ENCODE results near the gene ZSCAN32.

Gene ZSCAN32

GRCh38 chr16:3356118-3356517 is 44.7 kb downstream of the ZSCAN32 start:
- Histone ChIP-seq H3K4me3 (ENCODE audit: insufficient read length, low read depth) (peak overlapping the region; percentile 3), H3K9me3 (ENCODE audit: insufficient read depth, low read length) (no peaks in the 10 kb centered on the region), H3K9ac (ENCODE audit: insufficient read length, low read depth) (no peak overlapping the region), H3K27me3 (ENCODE audit: insufficient read depth, insufficient read length) (peaks cover 5% of the 10 kb centered on the region), H3K36me3 (ENCODE audit: insufficient read depth, insufficient read length, low read length) (no peaks in the 10 kb centered on the region), H3K4me1 (ENCODE audit: insufficient read depth, insufficient read length) (no peaks in the 10 kb centered on the region)
- TF ChIP-seq ZNF274 (IDR thresholded peaks at IDR 0.05; ENCODE audit: low read depth, low read length): no peak
- no peak for TF ChIP-seq SUZ12 (IDR thresholded peaks at IDR 0.05; ENCODE audit: extremely low read depth, insufficient read depth, insufficient read length)
- TF ChIP-seq YY1 (IDR thresholded peaks at IDR 0.05; ENCODE audit: insufficient read depth, insufficient read length): no peak
- DNase-seq (ENCODE audit: low read depth, low spot score): no peak

GRCh38 chr16:3355589-3355988 is 45.2 kb downstream of the ZSCAN32 start, which contains the start of gene OR2C1:
TSS of gene OR2C1 (plus strand) at chr16:3355889. CDS start at chr16:3355941, 52 bp downstream.
- peak within 1 kb of the TSS; percentile 3 for H3K4me3 ChIP-seq (ENCODE audit: insufficient read length, low read depth)
- H3K9me3 ChIP-seq (ENCODE audit: insufficient read depth, low read length): no peaks in the 10 kb centered on the region
- H3K36me3 ChIP-seq (ENCODE audit: insufficient read depth, insufficient read length, low read length): no peaks in the 10 kb centered on the region
- no peak within 1 kb of the TSS for H3K9ac ChIP-seq (ENCODE audit: insufficient read length, low read depth)
- TF ChIP-seq YY1 (IDR thresholded peaks at IDR 0.05; ENCODE audit: insufficient read depth, insufficient read length): no peak
- H3K27me3 ChIP-seq (ENCODE audit: insufficient read depth, insufficient read length): peaks cover 2% of the 10 kb centered on the region
- no peak for DNase-seq (ENCODE audit: low read depth, low spot score)
- no peaks in the 10 kb centered on the region for H3K4me1 ChIP-seq (ENCODE audit: insufficient read depth, insufficient read length)

DNA sequence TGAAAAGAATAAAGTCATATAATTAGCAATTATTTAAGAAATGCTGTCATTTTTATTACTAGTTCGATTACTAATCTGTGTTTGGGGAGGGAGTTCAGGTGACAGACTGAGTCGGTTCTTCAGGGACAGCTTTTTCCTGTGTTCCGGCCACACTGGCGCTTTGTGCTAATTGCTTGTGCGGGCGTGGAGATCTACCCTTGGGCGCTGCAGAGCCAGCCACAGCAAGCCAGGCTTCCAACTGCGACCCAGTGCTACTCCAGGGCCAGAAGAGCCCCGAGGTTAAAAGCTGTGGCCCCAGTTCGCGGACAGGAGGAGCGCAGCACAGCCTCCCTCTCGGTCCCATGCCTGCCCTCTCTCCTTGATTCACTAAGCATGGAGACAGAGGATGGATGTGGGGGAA is 51.6 kb downstream of the ZSCAN32 start:
- TF ChIP-seq SUZ12 (IDR thresholded peaks at IDR 0.05; ENCODE audit: extremely low read depth, insufficient read depth, insufficient read length) (no peak), ZNF274 (IDR thresholded peaks at IDR 0.05; ENCODE audit: low read depth, low read length) (no peak), YY1 (IDR thresholded peaks at IDR 0.05; ENCODE audit: insufficient read depth, insufficient read length) (no peak)
- Histone ChIP-seq H3K9ac (ENCODE audit: insufficient read length, low read depth) (no peak overlapping the region), H3K27me3 (ENCODE audit: insufficient read depth, insufficient read length) (no peaks in the 10 kb centered on the region), H3K4me1 (ENCODE audit: insufficient read depth, insufficient read length) (no peaks in the 10 kb centered on the region), H3K9me3 (ENCODE audit: insufficient read depth, low read length) (no peaks in the 10 kb centered on the region), H3K36me3 (ENCODE audit: insufficient read depth, insufficient read length, low read length) (no peaks in the 10 kb centered on the region), H3K4me3 (ENCODE audit: insufficient read length, low read depth) (no peak overlapping the region)
- no peak for DNase-seq (ENCODE audit: low read depth, low spot score)

GRCh38 chr16:3348547-3349167 is 52.1 kb downstream of the ZSCAN32 start:
- TF ChIP-seq ZNF274 (IDR thresholded peaks at IDR 0.05; ENCODE audit: low read depth, low read length) (no peak), SUZ12 (IDR thresholded peaks at IDR 0.05; ENCODE audit: extremely low read depth, insufficient read depth, insufficient read length) (no peak), YY1 (IDR thresholded peaks at IDR 0.05; ENCODE audit: insufficient read depth, insufficient read length) (no peak)
- no peak for DNase-seq (ENCODE audit: low read depth, low spot score)
- no peaks in the 10 kb centered on the region for H3K4me1 ChIP-seq (ENCODE audit: insufficient read depth, insufficient read length)
- no peak overlapping the region for H3K9ac ChIP-seq (ENCODE audit: insufficient read length, low read depth)
- no peak overlapping the region for H3K4me3 ChIP-seq (ENCODE audit: insufficient read length, low read depth)
- H3K36me3 ChIP-seq (ENCODE audit: insufficient read depth, insufficient read length, low read length): no peaks in the 10 kb centered on the region
- H3K9me3 ChIP-seq (ENCODE audit: insufficient read depth, low read length): no peaks in the 10 kb centered on the region
- H3K27me3 ChIP-seq (ENCODE audit: insufficient read depth, insufficient read length): no peaks in the 10 kb centered on the region

- Histone ChIP-seq H3K9me3 (ENCODE audit: insufficient read depth, low read length) (no peaks in the 10 kb centered on the region), H3K4me3 (ENCODE audit: insufficient read length, low read depth) (no peak overlapping the region), H3K4me1 (ENCODE audit: insufficient read depth, insufficient read length) (no peaks in the 10 kb centered on the region), H3K27me3 (ENCODE audit: insufficient read depth, insufficient read length) (no peaks in the 10 kb centered on the region), H3K36me3 (ENCODE audit: insufficient read depth, insufficient read length, low read length) (no peaks in the 10 kb centered on the region), H3K9ac (ENCODE audit: insufficient read length, low read depth) (no peak overlapping the region)
- no peak for DNase-seq (ENCODE audit: low read depth, low spot score)
- TF ChIP-seq ZNF274 (IDR thresholded peaks at IDR 0.05; ENCODE audit: low read depth, low read length): no peak
Observed at GRCh38 chr16:3347586-3347985, 53.2 kb downstream of the ZSCAN32 start.

- H3K4me1 ChIP-seq (ENCODE audit: insufficient read depth, insufficient read length): no peaks in the 10 kb centered on the region
- no peak overlapping the region for H3K4me3 ChIP-seq (ENCODE audit: insufficient read length, low read depth)
- H3K36me3 ChIP-seq (ENCODE audit: insufficient read depth, insufficient read length, low read length): no peaks in the 10 kb centered on the region
- DNase-seq (ENCODE audit: low read depth, low spot score): no peak
- TF ChIP-seq SUZ12 (IDR thresholded peaks at IDR 0.05; ENCODE audit: extremely low read depth, insufficient read depth, insufficient read length): no peak
- no peak for TF ChIP-seq ZNF274 (IDR thresholded peaks at IDR 0.05; ENCODE audit: low read depth, low read length)
- H3K27me3 ChIP-seq (ENCODE audit: insufficient read depth, insufficient read length): no peaks in the 10 kb centered on the region
- H3K9me3 ChIP-seq (ENCODE audit: insufficient read depth, low read length): no peaks in the 10 kb centered on the region
- H3K9ac ChIP-seq (ENCODE audit: insufficient read length, low read depth): no peak overlapping the region
Observed at GRCh38 chr16:3346041-3346440, 54.8 kb downstream of the ZSCAN32 start.
